Measurements from ENCODE around the gene HDGFL3.
A peak's percentile ranks its signal among the peaks of the same experiment; 100 is the strongest.

HDGFL3 gene

DNA sequence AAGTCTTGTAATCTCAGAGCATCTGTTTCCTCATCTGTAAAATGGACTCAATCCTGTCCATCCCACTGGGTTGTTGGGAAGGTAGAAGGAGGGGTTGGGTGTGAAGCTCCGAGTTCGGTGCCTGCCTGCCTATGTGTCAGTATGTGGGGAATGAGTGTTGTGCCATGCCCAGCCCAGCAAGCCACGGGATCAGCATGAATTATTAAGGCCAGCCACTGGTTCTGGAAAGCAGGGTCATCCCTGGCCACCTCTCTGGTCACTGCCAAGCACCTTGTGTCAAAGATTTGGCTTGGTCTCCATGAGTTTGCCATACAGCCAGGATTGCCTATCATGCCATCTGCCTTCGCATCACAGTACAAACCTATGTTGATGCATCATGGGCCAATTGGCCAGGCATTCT lies 88.7 kb downstream of the HDGFL3 start:
- Histone ChIP-seq H2BK12ac (ENCODE audit: low read length in 2 of 2) (no peak overlapping the region), H3K4me1 (ENCODE audit: control insufficient read depth, insufficient read depth, low read depth, low read length) (no peaks in the 10 kb centered on the region), H2BK5ac (ENCODE audit: low read depth, low read length, poor library complexity, severe bottlenecking) (no peak overlapping the region), H4K8ac (ENCODE audit: low read length) (no peak overlapping the region), H2AFZ (ENCODE audit: low read depth, low read length) (no peak overlapping the region), H3K14ac (ENCODE audit: low read length in 2 of 2) (no peak overlapping the region), H3K4ac (ENCODE audit: low read depth in 1 of 2, low read length in 2 of 2) (no peak overlapping the region), H3K9ac (ENCODE audit: low read length) (no peak overlapping the region), H3K36me3 (ENCODE audit: control insufficient read depth in 1 of 2, insufficient read depth in 2 of 2, low read depth in 1 of 2, low read length in 2 of 2) (no peaks in the 10 kb centered on the region), H2BK15ac (ENCODE audit: low read depth, poor library complexity, severe bottlenecking) (no peak overlapping the region), H4K91ac (ENCODE audit: low read length) (no peak overlapping the region), H3K4me2 (ENCODE audit: low read length, poor library complexity, severe bottlenecking) (no peak overlapping the region), H2AK5ac (ENCODE audit: low read length, severe bottlenecking) (no peak overlapping the region), H3K18ac (ENCODE audit: low read depth in 1 of 2, low read length in 2 of 2) (no peak overlapping the region), H2BK120ac (ENCODE audit: low read depth, low read length) (no peak overlapping the region), H3K27ac (ENCODE audit: low read length, poor library complexity, severe bottlenecking) (no peak overlapping the region), H3K4me3 (ENCODE audit: insufficient read depth in 1 of 2, low read depth in 1 of 2, low read length in 2 of 2) (no peak overlapping the region), H3K23ac (ENCODE audit: low read length in 2 of 2) (no peak overlapping the region), H3K79me1 (replicated peaks; ENCODE audit: low read length, poor library complexity, severe bottlenecking) (no peaks in the 10 kb centered on the region), H3K9me3 (ENCODE audit: control insufficient read depth, low read length) (no peaks in the 10 kb centered on the region), H3K27me3 (ENCODE audit: control insufficient read depth in 1 of 2, insufficient read depth in 1 of 2, low read length in 2 of 2) (peaks cover 0 to 4% of the 10 kb centered on the region in 2 experiments)
- DNase-seq: no peak
- WGBS: 87% methylated on average over 4 of the region's 4 CpGs

DNA sequence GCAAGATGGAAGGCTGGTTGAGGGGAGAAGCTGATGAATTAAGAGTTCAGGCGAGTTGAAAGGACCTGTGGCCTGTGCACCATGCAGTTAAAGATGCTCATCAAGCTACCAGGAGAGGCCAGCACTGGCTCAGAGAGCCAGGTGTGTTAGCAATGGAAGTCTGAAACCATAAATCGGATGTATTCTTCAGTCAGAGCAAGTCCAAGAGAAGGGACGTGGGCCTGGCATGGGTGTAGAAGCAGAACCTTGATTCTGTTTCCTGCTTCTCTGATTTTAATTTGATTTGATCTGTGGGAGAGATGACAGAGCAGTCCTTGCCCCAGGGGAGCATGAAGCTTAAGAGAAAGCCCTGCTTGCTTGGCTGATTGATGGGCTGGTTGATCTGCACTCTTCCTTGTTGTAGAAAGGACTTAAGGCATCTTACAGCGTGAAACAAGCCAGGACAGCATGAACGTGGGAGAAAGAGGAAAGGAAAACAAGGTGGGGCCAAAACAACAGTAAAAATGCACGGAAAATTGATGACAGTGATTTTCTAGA lies 89.3 kb downstream of the HDGFL3 start:
- H2BK12ac ChIP-seq (ENCODE audit: low read length in 2 of 2): no peak overlapping the region
- no peak overlapping the region for H2BK120ac ChIP-seq (ENCODE audit: low read depth, low read length)
- no peak overlapping the region for H2AK5ac ChIP-seq (ENCODE audit: low read length, severe bottlenecking)
- no peak overlapping the region for H4K91ac ChIP-seq (ENCODE audit: low read length)
- H3K27ac ChIP-seq (ENCODE audit: low read length, poor library complexity, severe bottlenecking): no peak overlapping the region
- H3K4me1 ChIP-seq (ENCODE audit: control insufficient read depth, insufficient read depth, low read depth, low read length): no peaks in the 10 kb centered on the region
- no peak overlapping the region for H3K14ac ChIP-seq (ENCODE audit: low read length in 2 of 2)
- no peak overlapping the region for H3K23ac ChIP-seq (ENCODE audit: low read length in 2 of 2)
- H3K27me3 ChIP-seq (ENCODE audit: control insufficient read depth in 1 of 2, insufficient read depth in 1 of 2, low read length in 2 of 2): peaks cover 0 to 4% of the 10 kb centered on the region in 2 experiments
- no peak overlapping the region for H3K4me3 ChIP-seq (ENCODE audit: insufficient read depth in 1 of 2, low read depth in 1 of 2, low read length in 2 of 2)
- H3K4ac ChIP-seq (ENCODE audit: low read depth in 1 of 2, low read length in 2 of 2): no peak overlapping the region
- H3K9me3 ChIP-seq (ENCODE audit: control insufficient read depth, low read length): no peaks in the 10 kb centered on the region
- H3K4me2 ChIP-seq (ENCODE audit: low read length, poor library complexity, severe bottlenecking): no peak overlapping the region
- H3K79me1 ChIP-seq (replicated peaks; ENCODE audit: low read length, poor library complexity, severe bottlenecking): no peaks in the 10 kb centered on the region
- no peak overlapping the region for H3K9ac ChIP-seq (ENCODE audit: low read length)
- no peak overlapping the region for H2AFZ ChIP-seq (ENCODE audit: low read depth, low read length)
- H3K18ac ChIP-seq (ENCODE audit: low read depth in 1 of 2, low read length in 2 of 2): no peak overlapping the region
- no peak overlapping the region for H2BK15ac ChIP-seq (ENCODE audit: low read depth, poor library complexity, severe bottlenecking)
- no peaks in the 10 kb centered on the region for H3K36me3 ChIP-seq (ENCODE audit: control insufficient read depth in 1 of 2, insufficient read depth in 2 of 2, low read depth in 1 of 2, low read length in 2 of 2)
- WGBS: 92% methylated on average over 6 of the region's 6 CpGs
- no peak for DNase-seq
- no peak overlapping the region for H4K8ac ChIP-seq (ENCODE audit: low read length)
- H2BK5ac ChIP-seq (ENCODE audit: low read depth, low read length, poor library complexity, severe bottlenecking): no peak overlapping the region

DNA sequence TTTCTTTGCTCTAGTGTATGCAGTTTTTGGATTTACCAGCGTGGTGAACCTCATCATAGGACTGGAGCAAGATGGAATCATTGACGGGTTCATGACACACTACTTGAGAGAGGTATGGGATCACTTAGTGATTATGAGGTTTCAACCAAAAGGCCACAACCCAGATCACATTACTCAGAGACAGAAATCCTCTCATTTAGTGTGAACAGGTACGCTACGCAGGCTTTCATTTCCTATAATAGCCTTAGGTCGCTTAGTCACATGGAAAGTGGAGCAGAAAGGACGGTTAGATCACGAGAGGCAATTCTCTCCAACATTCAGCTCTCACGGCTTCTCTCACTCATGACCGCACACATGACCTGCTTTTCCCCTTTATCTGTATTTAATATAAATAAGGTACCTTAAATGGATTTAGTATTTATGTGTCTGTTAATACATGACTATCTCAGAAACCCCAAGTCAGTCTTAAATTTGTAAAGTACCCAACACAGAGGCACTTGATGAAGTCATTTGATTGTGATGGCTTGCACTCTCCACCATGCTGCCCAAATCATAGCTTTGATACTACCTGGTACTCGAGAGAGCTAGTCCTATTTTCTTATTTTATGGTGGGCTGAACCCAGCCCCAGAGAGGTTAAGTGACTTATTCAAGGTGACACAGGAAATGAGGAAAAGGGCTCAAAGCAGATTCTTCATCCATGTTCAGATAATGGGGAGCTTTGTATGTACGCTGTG lies 91.6 kb downstream of the HDGFL3 start:
- H3K36me3 ChIP-seq (ENCODE audit: control insufficient read depth in 1 of 2, insufficient read depth in 2 of 2, low read depth in 1 of 2, low read length in 2 of 2): no peaks in the 10 kb centered on the region
- H4K91ac ChIP-seq (ENCODE audit: low read length): no peak overlapping the region
- H2AK5ac ChIP-seq (ENCODE audit: low read length, severe bottlenecking): no peak overlapping the region
- no peak overlapping the region for H3K4ac ChIP-seq (ENCODE audit: low read depth in 1 of 2, low read length in 2 of 2)
- no peak overlapping the region for H3K27ac ChIP-seq (ENCODE audit: low read length, poor library complexity, severe bottlenecking)
- H2BK12ac ChIP-seq (ENCODE audit: low read length in 2 of 2): no peak overlapping the region
- H3K9me3 ChIP-seq (ENCODE audit: control insufficient read depth, low read length): no peaks in the 10 kb centered on the region
- H3K27me3 ChIP-seq (ENCODE audit: control insufficient read depth in 1 of 2, insufficient read depth in 1 of 2, low read length in 2 of 2): peaks cover under 1 to 4% of the 10 kb centered on the region in 2 experiments
- no peak overlapping the region for H3K4me3 ChIP-seq (ENCODE audit: insufficient read depth in 1 of 2, low read depth in 1 of 2, low read length in 2 of 2)
- no peak overlapping the region for H2BK15ac ChIP-seq (ENCODE audit: low read depth, poor library complexity, severe bottlenecking)
- H2BK120ac ChIP-seq (ENCODE audit: low read depth, low read length): no peak overlapping the region
- no peak overlapping the region for H3K9ac ChIP-seq (ENCODE audit: low read length)
- H2BK5ac ChIP-seq (ENCODE audit: low read depth, low read length, poor library complexity, severe bottlenecking): no peak overlapping the region
- no peak for DNase-seq
- H4K8ac ChIP-seq (ENCODE audit: low read length): no peak overlapping the region
- H3K4me2 ChIP-seq (ENCODE audit: low read length, poor library complexity, severe bottlenecking): no peak overlapping the region
- H3K79me1 ChIP-seq (replicated peaks; ENCODE audit: low read length, poor library complexity, severe bottlenecking): no peaks in the 10 kb centered on the region
- no peak overlapping the region for H3K23ac ChIP-seq (ENCODE audit: low read length in 2 of 2)
- WGBS: 91% methylated on average over 8 of the region's 11 CpGs
- H3K18ac ChIP-seq (ENCODE audit: low read depth in 1 of 2, low read length in 2 of 2): no peak overlapping the region
- no peak overlapping the region for H2AFZ ChIP-seq (ENCODE audit: low read depth, low read length)
- peaks cover 7% of the 10 kb centered on the region for H3K4me1 ChIP-seq (ENCODE audit: control insufficient read depth, insufficient read depth, low read depth, low read length)
- H3K14ac ChIP-seq (ENCODE audit: low read length in 2 of 2): no peak overlapping the region

DNA sequence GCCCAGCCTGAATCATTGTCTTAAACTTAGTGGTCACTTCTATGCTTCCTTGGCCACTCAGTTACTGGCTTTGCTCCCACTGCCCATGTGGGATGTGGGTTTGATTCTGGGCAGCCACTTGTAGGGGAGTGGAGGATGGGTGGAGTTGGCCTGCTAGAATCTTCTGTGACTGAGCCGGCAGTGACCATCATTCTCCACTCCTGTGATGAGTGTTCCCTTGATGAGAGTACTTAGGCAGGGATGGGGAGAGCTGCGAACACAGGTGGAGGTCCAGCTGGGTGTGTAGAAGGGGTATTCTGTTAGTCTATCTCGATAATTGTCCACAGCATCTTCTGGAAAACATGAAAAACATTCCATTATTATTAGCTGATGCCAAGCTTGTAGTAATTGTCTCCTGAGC lies 92.2 kb downstream of the HDGFL3 start:
- no peak overlapping the region for H2BK5ac ChIP-seq (ENCODE audit: low read depth, low read length, poor library complexity, severe bottlenecking)
- H3K27me3 ChIP-seq (ENCODE audit: control insufficient read depth in 1 of 2, insufficient read depth in 1 of 2, low read length in 2 of 2): peaks cover 6% of the 10 kb centered on the region in 2 experiments
- no peaks in the 10 kb centered on the region for H3K9me3 ChIP-seq (ENCODE audit: control insufficient read depth, low read length)
- no peak overlapping the region for H4K91ac ChIP-seq (ENCODE audit: low read length)
- no peak overlapping the region for H2BK120ac ChIP-seq (ENCODE audit: low read depth, low read length)
- no peak overlapping the region for H3K27ac ChIP-seq (ENCODE audit: low read length, poor library complexity, severe bottlenecking)
- no peak overlapping the region for H3K4me3 ChIP-seq (ENCODE audit: insufficient read depth in 1 of 2, low read depth in 1 of 2, low read length in 2 of 2)
- peaks cover 7% of the 10 kb centered on the region for H3K4me1 ChIP-seq (ENCODE audit: control insufficient read depth, insufficient read depth, low read depth, low read length)
- no peak overlapping the region for H3K4ac ChIP-seq (ENCODE audit: low read depth in 1 of 2, low read length in 2 of 2)
- H3K9ac ChIP-seq (ENCODE audit: low read length): no peak overlapping the region
- H3K4me2 ChIP-seq (ENCODE audit: low read length, poor library complexity, severe bottlenecking): no peak overlapping the region
- H3K79me1 ChIP-seq (replicated peaks; ENCODE audit: low read length, poor library complexity, severe bottlenecking): no peaks in the 10 kb centered on the region
- 96% methylated on average over 2 of the region's 3 CpGs for WGBS
- H3K14ac ChIP-seq (ENCODE audit: low read length in 2 of 2): no peak overlapping the region
- no peak overlapping the region for H3K18ac ChIP-seq (ENCODE audit: low read depth in 1 of 2, low read length in 2 of 2)
- no peak overlapping the region for H2AFZ ChIP-seq (ENCODE audit: low read depth, low read length)
- no peaks in the 10 kb centered on the region for H3K36me3 ChIP-seq (ENCODE audit: control insufficient read depth in 1 of 2, insufficient read depth in 2 of 2, low read depth in 1 of 2, low read length in 2 of 2)
- H2AK5ac ChIP-seq (ENCODE audit: low read length, severe bottlenecking): no peak overlapping the region
- H2BK12ac ChIP-seq (ENCODE audit: low read length in 2 of 2): no peak overlapping the region
- peak overlapping the region; percentile 53 for H2BK15ac ChIP-seq (ENCODE audit: low read depth, poor library complexity, severe bottlenecking)
- no peak overlapping the region for H4K8ac ChIP-seq (ENCODE audit: low read length)
- no peak overlapping the region for H3K23ac ChIP-seq (ENCODE audit: low read length in 2 of 2)
- DNase-seq: no peak
